ENCODE measurements around the gene ABI1. TPM values are rescaled to one million over a fixed set of nuclear protein-coding genes. Genes with fewer than 3 reads are reported as not detected.

Gene ABI1
- total RNA-seq, 2 donors from 2014 or later, result 40.6 to 42.2 TPM

- DNase-seq, result no peak
- Mint-ChIP-seq H3K27ac (no peak overlapping the region), H3K36me3 (ENCODE audit: low read depth) (peaks cover 18% of the 10 kb centered on the region), H3K9me3 (no peaks in the 10 kb centered on the region), H3K4me1 (peaks cover 20% of the 10 kb centered on the region), H3K4me3 (no peak overlapping the region), H3K27me3 (ENCODE audit: insufficient read depth) (no peaks in the 10 kb centered on the region)
- WGBS, 2 experiments (ENCODE audit: insufficient coverage in 1 of 2, insufficient read length in 1 of 2), result 95 to 100% methylated on average over 3 of the region's 3 CpGs
- no peak overlapping the region for H3K27ac ChIP-seq (ENCODE audit: low read depth, low read length)
- H3K27me3 ChIP-seq (ENCODE audit: control insufficient read depth, insufficient read depth, low read length, poor library complexity, severe bottlenecking), result no peaks in the 10 kb centered on the region
- no peak overlapping the region for H3K4me3 ChIP-seq (ENCODE audit: low read length)
- TF ChIP-seq, protein P1, sequence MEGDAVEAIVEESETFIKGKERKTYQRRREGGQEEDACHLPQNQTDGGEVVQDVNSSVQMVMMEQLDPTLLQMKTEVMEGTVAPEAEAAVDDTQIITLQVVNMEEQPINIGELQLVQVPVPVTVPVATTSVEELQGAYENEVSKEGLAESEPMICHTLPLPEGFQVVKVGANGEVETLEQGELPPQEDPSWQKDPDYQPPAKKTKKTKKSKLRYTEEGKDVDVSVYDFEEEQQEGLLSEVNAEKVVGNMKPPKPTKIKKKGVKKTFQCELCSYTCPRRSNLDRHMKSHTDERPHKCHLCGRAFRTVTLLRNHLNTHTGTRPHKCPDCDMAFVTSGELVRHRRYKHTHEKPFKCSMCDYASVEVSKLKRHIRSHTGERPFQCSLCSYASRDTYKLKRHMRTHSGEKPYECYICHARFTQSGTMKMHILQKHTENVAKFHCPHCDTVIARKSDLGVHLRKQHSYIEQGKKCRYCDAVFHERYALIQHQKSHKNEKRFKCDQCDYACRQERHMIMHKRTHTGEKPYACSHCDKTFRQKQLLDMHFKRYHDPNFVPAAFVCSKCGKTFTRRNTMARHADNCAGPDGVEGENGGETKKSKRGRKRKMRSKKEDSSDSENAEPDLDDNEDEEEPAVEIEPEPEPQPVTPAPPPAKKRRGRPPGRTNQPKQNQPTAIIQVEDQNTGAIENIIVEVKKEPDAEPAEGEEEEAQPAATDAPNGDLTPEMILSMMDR (conservative IDR thresholded peaks at IDR 0.05), result no peak
- peaks cover 12% of the 10 kb centered on the region for H3K36me3 ChIP-seq (ENCODE audit: control insufficient read depth, insufficient read depth, low read length)
- peaks cover 2% of the 10 kb centered on the region for H3K4me1 ChIP-seq (ENCODE audit: control insufficient read depth, insufficient read depth, low read length)
- H3K9ac ChIP-seq (ENCODE audit: extremely low read depth, low read length, poor library complexity, severe bottlenecking), result no peak overlapping the region
- H3K9me3 ChIP-seq (ENCODE audit: control insufficient read depth, low read length), result no peaks in the 10 kb centered on the region
Observed at GRCh38 chr10:26821699-26822570, 38.8 kb downstream of the ABI1 start.

GRCh38 chr10:26815500-26815899 lies 45.3 kb downstream of the ABI1 start:
- Histone ChIP-seq H3K27me3 (ENCODE audit: control insufficient read depth, insufficient read depth, low read length, poor library complexity, severe bottlenecking) (no peaks in the 10 kb centered on the region), H3K27ac (ENCODE audit: low read depth, low read length) (no peak overlapping the region), H3K36me3 (ENCODE audit: control insufficient read depth, insufficient read depth, low read length) (no peaks in the 10 kb centered on the region), H3K9ac (ENCODE audit: extremely low read depth, low read length, poor library complexity, severe bottlenecking) (no peak overlapping the region), H3K9me3 (ENCODE audit: control insufficient read depth, low read length) (no peaks in the 10 kb centered on the region), H3K4me3 (ENCODE audit: low read length) (no peak overlapping the region), H3K4me1 (ENCODE audit: control insufficient read depth, insufficient read depth, low read length) (peaks cover 2% of the 10 kb centered on the region)
- H3K27ac Mint-ChIP-seq, result no peak overlapping the region
- DNase-seq, result no peak
- H3K4me1 Mint-ChIP-seq, result peaks cover 16% of the 10 kb centered on the region
- no peak overlapping the region for H3K4me3 Mint-ChIP-seq
- H3K36me3 Mint-ChIP-seq (ENCODE audit: low read depth), result peaks cover 15% of the 10 kb centered on the region
- WGBS, 2 experiments (ENCODE audit: insufficient coverage in 1 of 2, insufficient read length in 1 of 2), result 98 to 100% methylated on average over 1 to 2 of the region's 2 CpGs
- H3K27me3 Mint-ChIP-seq (ENCODE audit: insufficient read depth), result no peaks in the 10 kb centered on the region
- TF ChIP-seq, protein P1 (conservative IDR thresholded peaks at IDR 0.05), result no peak
- no peaks in the 10 kb centered on the region for H3K9me3 Mint-ChIP-seq

GRCh38 chr10:26810435-26811026 lies 50.2 kb downstream of the ABI1 start:
- H3K27ac ChIP-seq (ENCODE audit: low read depth, low read length), result no peak overlapping the region
- Mint-ChIP-seq H3K9me3 (no peaks in the 10 kb centered on the region), H3K27ac (no peak overlapping the region), H3K4me1 (peaks cover 8% of the 10 kb centered on the region), H3K4me3 (no peak overlapping the region), H3K36me3 (ENCODE audit: low read depth) (peaks cover 25% of the 10 kb centered on the region), H3K27me3 (ENCODE audit: insufficient read depth) (no peaks in the 10 kb centered on the region)
- no peaks in the 10 kb centered on the region for H3K27me3 ChIP-seq (ENCODE audit: control insufficient read depth, insufficient read depth, low read length, poor library complexity, severe bottlenecking)
- no peaks in the 10 kb centered on the region for H3K9me3 ChIP-seq (ENCODE audit: control insufficient read depth, low read length)
- no peaks in the 10 kb centered on the region for H3K4me1 ChIP-seq (ENCODE audit: control insufficient read depth, insufficient read depth, low read length)
- no peak overlapping the region for H3K4me3 ChIP-seq (ENCODE audit: low read length)
- H3K36me3 ChIP-seq (ENCODE audit: control insufficient read depth, insufficient read depth, low read length), result no peaks in the 10 kb centered on the region
- 90 to 96% methylated on average over 3 to 7 of the region's 7 CpGs for WGBS, 2 experiments (ENCODE audit: insufficient coverage in 1 of 2, insufficient read length in 1 of 2)
- no peak for DNase-seq
- TF ChIP-seq, protein P1 (conservative IDR thresholded peaks at IDR 0.05), result no peak
- no peak overlapping the region for H3K9ac ChIP-seq (ENCODE audit: extremely low read depth, low read length, poor library complexity, severe bottlenecking)

Data from endodermal cell (in vitro differentiated cells).